Stomach (tissue), 4 donors: ENCODE results near the gene SEC62.

ENCODE experiments used
- POLR2A ChIP-seq, 4 donors: fragments of 450-650 bp; IDR thresholded peaks; one replicate each; pipeline ENCODE4 v1.6.1; 2016; ENCODE audit warnings: antibody characterized with exemption in 4 of 4, control low read depth in 2 of 4, mild to moderate bottlenecking in 1 of 4, moderate library complexity in 1 of 4
- TF ChIP-seq, protein P1 (sequence below), 7 experiments: fragments of 450-650 bp in 4 of 7; fragments of 200-600 bp in 3 of 7; sonication (generic) in 3 of 7; IDR thresholded peaks; one replicate each; pipeline ENCODE4 v1.5.1; 2016 to 2019; ENCODE audit warnings: antibody characterized with exemption in 7 of 7, control low read depth in 2 of 7, mild to moderate bottlenecking in 1 of 7

- TF ChIP-seq, protein P1, sequence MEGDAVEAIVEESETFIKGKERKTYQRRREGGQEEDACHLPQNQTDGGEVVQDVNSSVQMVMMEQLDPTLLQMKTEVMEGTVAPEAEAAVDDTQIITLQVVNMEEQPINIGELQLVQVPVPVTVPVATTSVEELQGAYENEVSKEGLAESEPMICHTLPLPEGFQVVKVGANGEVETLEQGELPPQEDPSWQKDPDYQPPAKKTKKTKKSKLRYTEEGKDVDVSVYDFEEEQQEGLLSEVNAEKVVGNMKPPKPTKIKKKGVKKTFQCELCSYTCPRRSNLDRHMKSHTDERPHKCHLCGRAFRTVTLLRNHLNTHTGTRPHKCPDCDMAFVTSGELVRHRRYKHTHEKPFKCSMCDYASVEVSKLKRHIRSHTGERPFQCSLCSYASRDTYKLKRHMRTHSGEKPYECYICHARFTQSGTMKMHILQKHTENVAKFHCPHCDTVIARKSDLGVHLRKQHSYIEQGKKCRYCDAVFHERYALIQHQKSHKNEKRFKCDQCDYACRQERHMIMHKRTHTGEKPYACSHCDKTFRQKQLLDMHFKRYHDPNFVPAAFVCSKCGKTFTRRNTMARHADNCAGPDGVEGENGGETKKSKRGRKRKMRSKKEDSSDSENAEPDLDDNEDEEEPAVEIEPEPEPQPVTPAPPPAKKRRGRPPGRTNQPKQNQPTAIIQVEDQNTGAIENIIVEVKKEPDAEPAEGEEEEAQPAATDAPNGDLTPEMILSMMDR (IDR thresholded peaks at IDR 0.05) = no peak
- TF ChIP-seq POLR2A (IDR thresholded peaks at IDR 0.05) = no peak
These were observed 32.1 kb downstream of the SEC62 start for GRCh38 chr3:169998668-169999131.
